Bronchus fibroblast of lung (primary cell): ENCODE results near the gene ZFAND4. TPM values are rescaled to one million over a fixed set of nuclear protein-coding genes. Genes with fewer than 3 reads are reported as not detected.

Experiments
- total RNA-seq: library from RNA; depleted of rRNA; stranded (reverse); fragments of >200 nt; gene quantifications from 2 replicates; pipeline ENCODE4 v1.2.3, GENCODE V29; 2015

ZFAND4 gene
- total RNA-seq: 5.9 and 7.1 TPM in 2 replicates

DNA sequence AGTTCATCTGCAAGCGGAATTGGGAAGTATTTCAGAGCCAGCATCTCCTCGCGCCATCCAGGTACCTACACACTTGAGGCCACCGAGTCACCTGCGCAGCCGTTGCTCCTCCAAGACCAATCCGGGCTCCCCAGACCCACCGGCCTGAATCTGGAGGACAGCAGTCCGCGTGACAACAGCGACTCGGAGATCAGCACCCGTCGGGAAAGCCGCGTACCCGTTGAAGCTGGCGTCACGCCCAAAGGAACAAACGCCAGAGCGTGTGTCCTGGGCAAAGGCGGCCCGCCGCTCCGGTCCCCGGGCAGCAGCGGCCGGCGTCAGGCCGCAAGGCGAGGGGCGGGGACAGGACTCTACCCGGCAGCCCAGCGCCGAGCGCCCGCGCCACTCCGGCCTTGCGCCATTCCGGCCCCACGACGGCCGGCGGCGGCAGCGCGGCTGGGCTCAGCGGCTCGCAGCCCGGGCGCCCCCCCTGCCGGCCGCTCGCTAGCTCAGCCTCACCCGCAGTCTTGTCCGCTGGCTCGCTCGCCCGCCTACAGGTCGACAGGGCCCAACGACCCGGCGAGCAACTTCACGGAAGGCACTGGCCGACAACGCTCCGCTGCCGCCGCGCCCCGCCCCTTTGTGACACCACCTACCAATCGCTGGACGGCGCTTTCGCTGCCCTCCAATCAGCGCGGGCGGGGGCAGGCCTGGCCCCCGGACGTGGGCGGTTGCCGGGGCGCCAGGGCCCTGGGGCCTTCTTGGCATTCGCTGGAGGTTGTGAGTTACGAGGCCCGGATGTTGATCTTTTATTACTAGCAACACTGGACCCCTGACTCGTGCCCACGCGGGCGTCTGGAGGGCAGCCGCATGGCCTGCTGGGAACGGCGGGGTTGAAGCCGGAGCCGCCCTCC lies at the start of gene ZFAND4:
ZFAND4 (minus strand) TSS at position 592 of the 893 bp plus-strand sequence. CDS start 9,047 bp downstream, outside the sequence.

Other genes starting within 250 kb of the ZFAND4 start
- gene WASHC2C, start 54.5 kb upstream of the ZFAND4 start, total RNA-seq: 13.4 and 13.8 TPM in 2 replicates
- 1.6 and 1.7 TPM in 2 replicates for gene AGAP4, start 174.7 kb upstream of the ZFAND4 start, total RNA-seq